Activated CD4-positive, CD25-positive, alpha-beta regulatory T cell treated with anti-CD3 and anti-CD28 coated beads, Interleukin-2, amount 50 U/mL, for 72 hours (primary cell): Measurements from ENCODE around the gene GNPDA2.

Experiments used
- DNase-seq: peaks from one replicate; pipeline ENCODE4 v3.0.0; 2021

Gene GNPDA2

DNA sequence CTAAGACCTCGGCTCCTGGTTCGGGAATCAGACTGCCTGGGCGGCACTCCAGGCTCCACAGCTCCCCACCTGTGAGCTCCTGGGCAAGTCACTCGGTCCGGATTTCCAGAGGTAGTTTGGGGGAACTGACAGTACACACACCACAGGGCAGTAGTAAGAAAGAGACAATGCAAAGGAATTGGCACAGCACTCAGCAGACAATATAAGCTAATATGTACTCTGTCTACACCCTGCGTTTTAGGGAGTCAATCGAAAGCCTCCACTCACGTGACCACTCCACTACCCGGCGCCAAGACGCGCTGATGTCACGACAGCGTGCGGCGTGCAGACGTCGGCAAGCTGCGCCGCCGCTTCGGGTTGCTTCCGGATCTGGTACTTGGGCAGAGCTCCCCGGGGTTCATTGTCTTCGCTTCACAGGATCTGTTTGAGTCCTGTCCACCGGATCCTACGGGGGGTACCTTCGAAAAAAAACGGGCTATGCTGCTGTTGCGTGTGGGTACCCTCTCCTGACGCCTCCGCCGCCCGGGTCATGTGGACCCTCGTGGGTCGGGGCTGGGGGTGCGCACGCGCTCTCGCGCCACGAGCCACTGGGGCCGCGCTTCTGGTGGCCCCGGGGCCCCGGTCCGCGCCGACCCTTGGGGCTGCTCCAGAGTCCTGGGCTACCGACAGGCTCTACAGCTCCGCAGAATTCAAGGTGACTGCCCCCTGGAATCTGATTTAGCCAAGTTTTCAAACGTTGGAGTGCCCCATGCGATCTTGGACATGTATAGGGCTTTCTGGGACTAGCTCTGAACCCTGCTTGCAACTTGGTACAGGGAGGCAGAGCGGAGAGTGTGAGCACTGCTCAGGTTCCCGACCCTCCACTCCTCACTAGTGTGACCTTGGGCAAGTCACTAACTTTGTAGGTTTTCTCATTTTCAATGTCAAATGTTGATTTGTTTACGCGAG lies 48.0 kb downstream of the GNPDA2 start, which contains the start of gene GUF1:
GUF1 (plus strand) TSS at position 327 of the 948 bp plus-strand sequence; CDS start at position 530, 203 bp downstream.
- peak; percentile 87 for DNase-seq

DNA sequence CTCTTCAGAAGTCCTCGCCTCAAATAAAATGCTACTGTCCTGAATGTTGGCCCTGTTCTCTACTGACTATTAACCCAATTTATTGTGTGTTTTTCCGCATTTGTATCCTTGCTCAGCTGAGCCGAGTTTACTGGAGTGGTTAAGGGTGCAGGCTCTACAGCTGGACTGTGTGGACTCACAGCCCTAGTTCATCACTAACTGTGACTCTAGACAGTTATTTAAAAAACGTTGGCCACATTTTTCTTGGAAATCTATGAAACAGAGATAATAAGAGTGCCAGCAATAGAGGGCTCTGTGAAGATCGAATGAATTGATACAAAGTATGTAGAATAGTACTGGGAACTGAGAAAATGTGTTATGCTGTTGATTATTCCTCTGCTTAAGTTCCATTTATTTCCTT lies 51.0 kb downstream of the GNPDA2 start:
- no peak for DNase-seq

DNA sequence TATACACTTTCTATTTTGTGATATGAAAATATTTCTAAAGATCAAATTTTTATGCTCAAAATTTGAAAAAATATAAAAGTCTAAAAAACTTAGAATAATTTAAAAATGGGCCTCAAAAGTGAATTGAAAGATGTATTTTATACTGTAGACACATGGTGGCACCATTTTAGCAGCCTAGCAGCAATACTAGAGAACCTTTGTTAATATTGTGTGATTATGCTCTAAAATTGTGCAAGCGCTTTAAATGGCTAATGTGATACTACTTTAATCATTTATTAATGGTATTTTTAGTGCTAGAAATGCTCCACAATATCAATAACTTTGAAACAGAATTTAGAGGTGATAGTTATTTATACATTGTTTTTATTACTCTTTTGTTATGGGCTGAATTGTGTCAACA lies 51.9 kb downstream of the GNPDA2 start:
- no peak for DNase-seq

DNA sequence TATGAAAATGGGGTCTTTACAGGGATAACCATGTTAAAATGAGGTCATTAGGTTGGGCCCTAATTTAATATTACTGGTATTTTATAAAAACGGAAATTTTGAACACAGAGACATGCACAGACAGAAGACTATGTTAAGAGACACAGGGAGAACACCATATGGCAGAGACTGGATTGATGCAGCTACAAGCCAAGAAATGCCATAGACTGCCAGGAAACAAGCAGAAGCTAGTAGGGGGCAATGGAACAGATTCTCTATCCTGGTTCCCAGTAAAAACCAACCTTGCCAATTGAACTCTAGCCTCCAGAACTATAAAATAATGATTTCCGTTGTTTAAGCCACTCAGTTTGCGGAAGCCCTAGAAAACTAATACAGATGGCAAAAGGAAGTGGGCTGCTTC lies 54.7 kb downstream of the GNPDA2 start:
- no peak for DNase-seq

DNA sequence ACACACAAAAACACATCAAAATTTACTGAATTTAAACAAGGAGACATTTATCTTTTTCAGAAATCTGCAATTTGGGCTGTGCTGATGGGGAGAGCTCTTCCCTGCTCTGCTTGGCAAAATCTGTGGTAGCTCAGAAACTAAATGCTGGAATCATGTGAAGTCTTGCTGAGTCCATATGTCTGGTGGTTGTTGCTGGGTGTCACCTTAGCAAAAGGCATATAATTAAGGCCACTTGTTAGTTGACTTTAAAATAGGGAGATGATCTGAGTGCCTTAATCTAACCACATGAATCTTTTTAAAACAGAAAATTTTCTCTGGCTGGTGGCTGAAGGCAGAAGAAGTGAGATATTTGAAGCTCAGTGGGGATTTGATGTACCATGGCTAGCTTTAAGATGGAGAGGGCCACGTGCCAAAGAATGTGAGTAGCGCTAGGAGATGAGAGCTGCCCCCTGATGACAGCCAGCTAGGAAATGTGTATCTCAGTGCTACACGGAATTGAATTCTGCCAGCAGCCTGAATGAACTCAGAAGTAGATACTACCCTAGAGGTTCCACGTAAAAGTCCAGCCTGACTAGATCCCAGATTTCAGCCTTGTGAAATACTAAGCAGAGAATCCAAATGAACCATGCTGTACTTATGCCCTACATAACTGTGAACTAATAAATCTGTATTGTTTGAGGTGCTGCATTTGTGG lies 55.7 kb downstream of the GNPDA2 start:
- DNase-seq: no peak

DNA sequence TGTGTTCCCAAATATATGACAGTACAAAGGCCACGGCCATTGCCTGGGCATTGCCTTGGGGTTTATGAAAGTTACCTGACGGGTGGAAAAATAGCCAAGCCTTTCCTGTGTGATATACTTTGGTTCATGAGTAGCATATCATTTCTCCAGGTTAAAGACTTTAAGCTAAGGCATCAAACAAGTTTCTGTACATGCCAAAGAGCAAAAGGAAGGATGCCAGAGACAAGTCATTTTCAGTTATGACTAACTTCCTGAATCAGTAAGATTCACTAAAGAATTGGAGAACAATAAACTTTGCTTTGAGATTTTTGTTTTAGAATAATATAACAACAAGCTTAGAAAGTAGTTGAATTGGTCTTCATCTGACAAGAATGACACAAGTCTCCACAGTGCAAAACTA lies 57.8 kb downstream of the GNPDA2 start:
- DNase-seq: no peak

DNA sequence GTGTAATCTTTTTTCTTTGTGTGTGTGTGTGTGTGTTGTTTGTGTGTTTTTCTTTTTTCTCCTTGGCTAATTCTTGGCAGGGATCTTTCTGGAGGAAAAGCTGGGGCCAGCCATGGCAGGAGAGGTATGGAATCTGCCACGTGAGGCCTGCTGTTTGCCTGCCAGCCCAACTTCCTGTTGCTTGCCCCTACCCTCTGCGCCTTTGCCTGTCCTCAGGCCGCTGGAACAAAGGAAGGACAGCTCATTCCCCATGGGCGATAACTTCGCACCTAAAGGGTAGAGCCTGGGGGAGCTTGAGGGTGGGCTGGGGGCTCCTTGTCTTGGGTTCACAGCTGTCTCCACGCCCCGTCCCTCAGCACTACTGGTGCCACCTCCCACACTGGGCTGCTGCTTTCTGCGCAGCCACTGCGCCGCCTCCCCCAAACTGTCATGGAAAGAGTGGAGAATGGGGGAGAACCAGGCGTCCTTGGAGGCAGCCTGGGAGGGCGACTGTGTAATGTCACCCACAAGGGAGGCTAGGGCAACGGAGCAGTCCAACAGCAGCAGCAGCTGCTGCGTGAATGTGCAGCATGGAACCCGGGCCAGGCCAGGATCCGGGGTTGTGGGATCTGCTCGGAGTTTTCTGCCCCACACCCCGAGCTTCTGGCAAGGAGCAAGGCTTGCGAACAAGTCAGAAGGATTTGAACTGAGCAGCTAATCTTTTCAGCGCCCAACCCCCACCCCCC lies 62.7 kb downstream of the GNPDA2 start:
- no peak for DNase-seq

DNA sequence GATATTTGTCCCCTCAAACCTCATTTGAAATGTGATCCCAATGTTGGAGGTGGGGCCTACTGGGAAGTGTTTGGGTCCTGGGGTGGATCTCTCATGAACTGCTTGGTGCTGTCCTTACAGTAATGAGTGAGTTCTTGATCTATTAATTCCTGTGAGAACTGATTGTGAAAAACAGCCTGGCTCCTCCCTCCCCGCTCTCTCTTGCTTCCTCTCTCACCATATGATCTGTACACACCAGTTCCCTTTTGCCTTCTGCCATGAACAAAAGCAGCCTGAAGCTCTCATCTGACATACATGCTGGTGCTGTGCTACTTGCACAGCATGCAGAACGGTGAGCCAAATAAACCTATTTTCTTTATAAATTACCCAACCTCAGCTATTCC lies 63.7 kb downstream of the GNPDA2 start:
- DNase-seq: no peak

DNA sequence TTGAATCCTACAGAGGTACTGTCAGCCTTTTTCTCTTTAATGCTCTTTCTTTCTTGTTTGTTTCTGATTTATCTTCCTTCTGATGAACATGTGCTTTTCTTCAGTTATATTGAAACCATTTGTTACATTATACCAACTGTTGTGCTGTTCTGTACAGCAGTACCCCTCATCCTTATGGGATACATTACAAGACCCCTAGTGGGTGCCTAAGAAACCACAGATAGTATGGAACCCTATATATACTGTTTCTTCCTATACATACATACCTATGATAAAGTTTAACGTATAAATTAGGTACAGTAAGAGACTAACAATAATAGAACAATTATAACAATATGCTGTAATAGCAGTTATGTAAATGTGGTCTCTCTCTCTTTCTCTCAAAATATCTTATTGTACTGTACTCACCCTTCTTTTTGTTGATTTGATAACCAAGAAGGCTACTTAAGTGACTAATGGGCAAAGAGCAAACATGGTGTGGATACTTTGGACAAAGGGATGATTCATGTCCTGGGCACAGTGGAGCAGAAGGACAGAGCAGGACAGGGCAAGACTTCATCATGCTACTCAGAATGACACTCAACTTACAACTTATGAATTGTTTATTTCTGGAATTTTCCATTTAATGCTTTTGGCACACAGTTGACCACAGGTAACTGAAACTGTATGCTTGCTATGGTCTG lies 64.3 kb downstream of the GNPDA2 start:
- DNase-seq: no peak

DNA sequence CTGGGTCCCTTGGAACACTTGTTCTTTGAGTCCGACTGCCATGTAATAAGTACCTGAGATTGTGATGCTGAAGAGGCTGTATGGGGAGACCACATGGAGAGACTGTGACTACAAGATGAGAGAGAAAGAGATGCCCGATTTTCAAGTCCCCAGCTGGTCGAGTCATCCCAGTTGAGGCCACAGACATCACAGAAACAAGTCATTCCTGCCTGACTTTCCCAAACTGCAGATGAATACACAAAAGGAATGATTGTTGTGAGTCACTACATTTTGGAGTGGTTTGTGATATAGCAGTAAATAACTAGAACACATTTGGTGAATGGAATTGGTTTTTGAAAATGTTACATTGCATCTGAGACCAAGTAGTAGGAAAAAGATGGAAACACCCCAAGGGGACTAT lies 66.0 kb downstream of the GNPDA2 start:
- DNase-seq: no peak

DNA sequence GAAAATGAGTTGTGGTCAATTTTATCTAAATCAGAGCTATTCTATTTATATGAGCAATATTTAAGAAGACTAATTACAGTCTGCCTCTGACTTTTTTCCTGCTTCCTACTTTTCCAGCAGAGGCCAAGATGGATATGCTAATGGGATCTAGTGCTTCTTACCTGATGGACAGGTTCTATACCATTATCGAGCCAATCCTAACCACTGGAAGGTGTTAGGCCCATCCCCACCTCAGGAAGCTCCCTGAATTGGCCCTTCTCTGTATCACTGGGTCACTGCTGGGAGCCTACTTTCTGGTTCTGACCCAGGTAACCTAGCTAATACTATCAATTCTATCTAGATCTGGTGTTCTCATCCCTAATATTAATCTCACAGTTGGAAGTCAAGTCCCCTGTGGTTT lies 74.4 kb downstream of the GNPDA2 start:
- no peak for DNase-seq
